WTC11 (cell line): ENCODE results near the gene DNAJB9.

Experiments used
- AR ChIP-seq: fragments of 250-450 bp; sonication (Bioruptor Pico); IDR thresholded peaks from 2 replicates; pipeline ENCODE4 v1.9.0; 2021; ENCODE audit warnings: mild to moderate bottlenecking
- ATF2 ChIP-seq: sonication (generic); formaldehyde crosslinking; IDR thresholded peaks from 2 replicates; pipeline ENCODE4 v1.8.1; 2022; ENCODE audit warnings: low read depth, missing genetic modification reagents, borderline replicate concordance
- ATF3 ChIP-seq: sonication (generic); formaldehyde crosslinking; conservative IDR thresholded peaks from 2 replicates; pipeline ENCODE4 v1.8.1; 2022; ENCODE audit warnings: mild to moderate bottlenecking, missing genetic modification reagents
- CTCF ChIP-seq: fragments of 200-600 bp; IDR thresholded peaks from 2 replicates; pipeline ENCODE4 v1.8.0; 2022; ENCODE audit warnings: antibody characterized with exemption
- ETV6 ChIP-seq: sonication (generic); formaldehyde crosslinking; IDR thresholded peaks from 2 replicates; pipeline ENCODE4 v1.8.1; 2022; ENCODE audit warnings: mild to moderate bottlenecking, missing genetic modification reagents
- HMGXB4 ChIP-seq: sonication (generic); formaldehyde crosslinking; IDR thresholded peaks from 2 replicates; pipeline ENCODE4 v1.8.1; 2023; ENCODE audit warnings: mild to moderate bottlenecking, moderate library complexity, missing genetic modification reagents
- IRF2 ChIP-seq: sonication (generic); formaldehyde crosslinking; IDR thresholded peaks from 2 replicates; pipeline ENCODE4 v1.8.0; 2022; ENCODE audit warnings: low read depth, missing genetic modification reagents, borderline replicate concordance
- MYBL2 ChIP-seq: sonication (generic); formaldehyde crosslinking; IDR thresholded peaks from 2 replicates; pipeline ENCODE4 v1.8.1; 2023; ENCODE audit warnings: mild to moderate bottlenecking, moderate library complexity, missing genetic modification reagents
- USF1 ChIP-seq: sonication (generic); formaldehyde crosslinking; IDR thresholded peaks from 2 replicates; pipeline ENCODE4 v1.8.0; 2022; ENCODE audit warnings: mild to moderate bottlenecking, missing genetic modification reagents
- USF2 ChIP-seq: sonication (generic); formaldehyde crosslinking; IDR thresholded peaks from 2 replicates; pipeline ENCODE4 v1.8.1; 2023; ENCODE audit warnings: mild to moderate bottlenecking, missing genetic modification reagents, moderate library complexity
- ZNF317 ChIP-seq: sonication (generic); formaldehyde crosslinking; IDR thresholded peaks from 2 replicates; pipeline ENCODE4 v1.8.1; 2023; ENCODE audit warnings: low read depth, mild to moderate bottlenecking, moderate library complexity, missing genetic modification reagents, borderline replicate concordance

- TF ChIP-seq MYBL2 (CRISPR knock-in tag) (no peak), USF2 (no peak), CTCF (no peak), ETV6 (no peak), ATF2 (no peak), HMGXB4 (no peak), ZNF317 (CRISPR knock-in tag) (no peak), ATF3 (CRISPR knock-in tag) (no peak), USF1 (no peak), AR (CRISPR knock-in tag) (no peak), IRF2 (no peak)
Measured at GRCh38 chr7:108596560-108596959, 26.9 kb downstream of the DNAJB9 start.
